ENCODE data around the gene SH3BGRL2.
"Not testable (repeated sequence)": the region's sequence is repeated elsewhere in the genome, so short reads cannot be mapped to it uniquely, and the experiment has no call there.

Gene SH3BGRL2

GRCh38 chr6:79682682-79683081 lies 51.6 kb downstream of the SH3BGRL2 start:
- H3K36me3 Mint-ChIP-seq, DNase-seq, H3K4me1 Mint-ChIP-seq, H3K9me3 Mint-ChIP-seq, CTCF ChIA-PET, H3K27me3 Mint-ChIP-seq, H3K4me3 Mint-ChIP-seq, H3K27ac Mint-ChIP-seq: not testable (repeated sequence)

GRCh38 chr6:79684876-79685275 lies 53.7 kb downstream of the SH3BGRL2 start:
- Mint-ChIP-seq H3K4me3 (no peak overlapping the region), H3K27ac (no peak overlapping the region), H3K9me3 (no peaks in the 10 kb centered on the region), H3K36me3 (no peaks in the 10 kb centered on the region), H3K4me1 (no peaks in the 10 kb centered on the region), H3K27me3 (no peaks in the 10 kb centered on the region)
- CTCF ChIA-PET: no interaction called here
- DNase-seq: no peak

- H3K4me1 Mint-ChIP-seq: no peaks in the 10 kb centered on the region
- CTCF ChIA-PET: no interaction called here
- H3K4me3 Mint-ChIP-seq: no peak overlapping the region
- H3K9me3 Mint-ChIP-seq: no peaks in the 10 kb centered on the region
- H3K27ac Mint-ChIP-seq: no peak overlapping the region
- no peak for DNase-seq
- H3K36me3 Mint-ChIP-seq: no peaks in the 10 kb centered on the region
- no peaks in the 10 kb centered on the region for H3K27me3 Mint-ChIP-seq
Observed at GRCh38 chr6:79686707-79687309, 55.7 kb downstream of the SH3BGRL2 start.

GRCh38 chr6:79687759-79688158 lies 56.6 kb downstream of the SH3BGRL2 start:
- Mint-ChIP-seq H3K4me1 (no peaks in the 10 kb centered on the region), H3K9me3 (no peaks in the 10 kb centered on the region), H3K4me3 (no peak overlapping the region), H3K27ac (no peak overlapping the region), H3K36me3 (no peaks in the 10 kb centered on the region), H3K27me3 (no peaks in the 10 kb centered on the region)
- CTCF ChIA-PET: no interaction called here
- DNase-seq: no peak

- H3K27ac Mint-ChIP-seq: no peak overlapping the region
- H3K9me3 Mint-ChIP-seq: no peaks in the 10 kb centered on the region
- H3K27me3 Mint-ChIP-seq: no peaks in the 10 kb centered on the region
- no peak for DNase-seq
- CTCF ChIA-PET: no interaction called here
- H3K4me3 Mint-ChIP-seq: no peak overlapping the region
- H3K36me3 Mint-ChIP-seq: no peaks in the 10 kb centered on the region
- no peaks in the 10 kb centered on the region for H3K4me1 Mint-ChIP-seq
Observed at GRCh38 chr6:79694156-79694555, 63.0 kb downstream of the SH3BGRL2 start.

GRCh38 chr6:79694623-79695343 lies 63.7 kb downstream of the SH3BGRL2 start:
- CTCF ChIA-PET: no interaction called here
- DNase-seq: no peak
- no peak overlapping the region for H3K27ac Mint-ChIP-seq
- H3K27me3 Mint-ChIP-seq: no peaks in the 10 kb centered on the region
- H3K4me3 Mint-ChIP-seq: no peak overlapping the region
- H3K9me3 Mint-ChIP-seq: no peaks in the 10 kb centered on the region
- H3K4me1 Mint-ChIP-seq: no peaks in the 10 kb centered on the region
- H3K36me3 Mint-ChIP-seq: no peaks in the 10 kb centered on the region

- CTCF ChIA-PET: no interaction called here
- DNase-seq: no peak
- H3K9me3 Mint-ChIP-seq: no peaks in the 10 kb centered on the region
- H3K27ac Mint-ChIP-seq: no peak overlapping the region
- no peaks in the 10 kb centered on the region for H3K27me3 Mint-ChIP-seq
- no peaks in the 10 kb centered on the region for H3K36me3 Mint-ChIP-seq
- H3K4me3 Mint-ChIP-seq: no peak overlapping the region
- H3K4me1 Mint-ChIP-seq: peaks cover under 1% of the 10 kb centered on the region
Observed at GRCh38 chr6:79697430-79697829, 66.3 kb downstream of the SH3BGRL2 start.

GRCh38 chr6:79699606-79700005 lies 68.5 kb downstream of the SH3BGRL2 start:
- Mint-ChIP-seq H3K36me3 (no peaks in the 10 kb centered on the region), H3K27ac (no peak overlapping the region), H3K4me1 (peaks cover 11% of the 10 kb centered on the region), H3K9me3 (no peaks in the 10 kb centered on the region), H3K4me3 (no peak overlapping the region), H3K27me3 (no peaks in the 10 kb centered on the region)
- DNase-seq: no peak
- CTCF ChIA-PET: interaction anchor here (0.6 kb wide), 1 partner anchor 14 kb away, joined by 3 read pairs; no protein-coding TSS in a partner anchor

GRCh38 chr6:79702691-79703090 lies 71.6 kb downstream of the SH3BGRL2 start:
- CTCF ChIA-PET: no interaction called here
- H3K4me3 Mint-ChIP-seq: no peak overlapping the region
- H3K4me1 Mint-ChIP-seq: peaks cover 11% of the 10 kb centered on the region
- no peaks in the 10 kb centered on the region for H3K9me3 Mint-ChIP-seq
- DNase-seq: no peak
- H3K36me3 Mint-ChIP-seq: no peaks in the 10 kb centered on the region
- H3K27ac Mint-ChIP-seq: no peak overlapping the region
- no peaks in the 10 kb centered on the region for H3K27me3 Mint-ChIP-seq

GRCh38 chr6:79704200-79704599 lies 73.1 kb downstream of the SH3BGRL2 start:
- H3K9me3 Mint-ChIP-seq: no peaks in the 10 kb centered on the region
- no peaks in the 10 kb centered on the region for H3K27me3 Mint-ChIP-seq
- no peaks in the 10 kb centered on the region for H3K36me3 Mint-ChIP-seq
- H3K4me3 Mint-ChIP-seq: no peak overlapping the region
- H3K4me1 Mint-ChIP-seq: peaks cover 11% of the 10 kb centered on the region
- CTCF ChIA-PET: no interaction called here
- H3K27ac Mint-ChIP-seq: no peak overlapping the region
- DNase-seq: no peak

- peaks cover 11% of the 10 kb centered on the region for H3K4me1 Mint-ChIP-seq
- CTCF ChIA-PET: no interaction called here
- no peaks in the 10 kb centered on the region for H3K9me3 Mint-ChIP-seq
- H3K27ac Mint-ChIP-seq: no peak overlapping the region
- no peaks in the 10 kb centered on the region for H3K36me3 Mint-ChIP-seq
- H3K27me3 Mint-ChIP-seq: peaks cover 4% of the 10 kb centered on the region
- H3K4me3 Mint-ChIP-seq: no peak overlapping the region
- no peak for DNase-seq
Observed at GRCh38 chr6:79705456-79705995, 74.4 kb downstream of the SH3BGRL2 start.

GRCh38 chr6:79706527-79706926 lies 75.4 kb downstream of the SH3BGRL2 start:
- Mint-ChIP-seq H3K4me1 (peaks cover 11% of the 10 kb centered on the region), H3K27me3 (peaks cover 4% of the 10 kb centered on the region), H3K4me3 (no peak overlapping the region), H3K9me3 (no peaks in the 10 kb centered on the region), H3K27ac (no peak overlapping the region), H3K36me3 (no peaks in the 10 kb centered on the region)
- DNase-seq: no peak
- CTCF ChIA-PET: no interaction called here

GRCh38 chr6:79707621-79708020 lies 76.5 kb downstream of the SH3BGRL2 start:
- Mint-ChIP-seq H3K4me3 (no peak overlapping the region), H3K27ac (no peak overlapping the region), H3K4me1 (peaks cover 9% of the 10 kb centered on the region), H3K27me3 (peaks cover 4% of the 10 kb centered on the region), H3K9me3 (no peaks in the 10 kb centered on the region), H3K36me3 (no peaks in the 10 kb centered on the region)
- no peak for DNase-seq
- CTCF ChIA-PET: interaction anchor here (0.6 kb wide), 1 partner anchor 61 kb away, joined by 4 read pairs; no protein-coding TSS in a partner anchor

- H3K36me3 Mint-ChIP-seq: no peaks in the 10 kb centered on the region
- no peak overlapping the region for H3K27ac Mint-ChIP-seq
- peaks cover 5% of the 10 kb centered on the region for H3K4me1 Mint-ChIP-seq
- no peak overlapping the region for H3K4me3 Mint-ChIP-seq
- H3K27me3 Mint-ChIP-seq: peaks cover 4% of the 10 kb centered on the region
- CTCF ChIA-PET: interaction anchor here (0.6 kb wide), 1 partner anchor 62 kb away, joined by 4 read pairs; no protein-coding TSS in a partner anchor
- H3K9me3 Mint-ChIP-seq: no peaks in the 10 kb centered on the region
- DNase-seq: no peak
Observed at GRCh38 chr6:79708095-79708791, 77.1 kb downstream of the SH3BGRL2 start.
